HepG2 (cell line): ENCODE measurements around the gene PPP4R4. TPM values are rescaled to one million over a fixed set of nuclear protein-coding genes. Genes with fewer than 3 reads are reported as not detected.

ENCODE experiments used
- GABPB1 ChIP-seq: IDR thresholded peaks from 2 replicates; pipeline ENCODE4 v1.6.1; 2016; ENCODE audit warnings: mild to moderate bottlenecking, missing genetic modification reagents, moderate library complexity, missing compliant biosample characterization
- HOMEZ ChIP-seq: IDR thresholded peaks from 2 replicates; pipeline ENCODE4 v1.6.1; 2016; ENCODE audit warnings: low read depth
- MAFF ChIP-seq: IDR thresholded peaks from 2 replicates; pipeline ENCODE4 v1.6.1; 2011; ENCODE audit warnings: low read depth, low read length, improper control_type of control experiment
- NCOA5 ChIP-seq: sonication (generic); formaldehyde crosslinking; IDR thresholded peaks from 2 replicates; pipeline ENCODE4 v1.4.0; 2020; ENCODE audit warnings: missing genetic modification reagents
- NR2F6 ChIP-seq, 2 experiments: IDR thresholded peaks; 2 replicates each; pipeline ENCODE4 v1.6.1; 2016; ENCODE audit warnings: antibody characterized with exemption in 1 of 2, mild to moderate bottlenecking in 1 of 2
- POLR2A ChIP-seq, 2 experiments: IDR thresholded peaks; 2 replicates each; pipeline ENCODE4 v1.6.1; 2011; ENCODE audit warnings: low read depth in 2 of 2, low read length in 2 of 2, mild to moderate bottlenecking in 1 of 2, moderate library complexity in 1 of 2; ENCODE audit not compliant: insufficient read depth in 1 of 2
- RORA ChIP-seq: sonication (generic); formaldehyde crosslinking; IDR thresholded peaks from 2 replicates; pipeline ENCODE4 v1.5.0; 2020; ENCODE audit warnings: mild to moderate bottlenecking, missing genetic modification reagents, moderate library complexity
- RXRB ChIP-seq: IDR thresholded peaks from 2 replicates; pipeline ENCODE4 v1.6.1; 2016; ENCODE audit warnings: borderline replicate concordance, missing genetic modification reagents, missing compliant biosample characterization
- SUZ12 ChIP-seq: fragments of 150-350 bp; IDR thresholded peaks from 2 replicates; pipeline ENCODE4 v1.6.1; 2014; ENCODE audit warnings: low read depth, low read length
- THAP11 ChIP-seq: IDR thresholded peaks from 2 replicates; pipeline ENCODE4 v1.6.1; 2016; ENCODE audit warnings: missing biosample characterization, missing genetic modification reagents
- ZNF280B ChIP-seq: sonication (generic); formaldehyde crosslinking; IDR thresholded peaks from 2 replicates; pipeline ENCODE4 v1.5.0; 2020; ENCODE audit warnings: missing genetic modification reagents, mild to moderate bottlenecking, borderline replicate concordance
- ZNF3 ChIP-seq: IDR thresholded peaks from 2 replicates; pipeline ENCODE4 v1.7.0; 2017; ENCODE audit warnings: inconsistent platforms
- ZNF317 ChIP-seq: sonication (generic); formaldehyde crosslinking; IDR thresholded peaks from 2 replicates; pipeline ENCODE4 v1.5.0; 2020; ENCODE audit warnings: mild to moderate bottlenecking, missing genetic modification reagents
- ZNF761 ChIP-seq: sonication (generic); formaldehyde crosslinking; conservative IDR thresholded peaks from 2 replicates; pipeline ENCODE4 v1.4.0; 2020; ENCODE audit warnings: mild to moderate bottlenecking, missing genetic modification reagents
- ZNF792 ChIP-seq: IDR thresholded peaks from 2 replicates; pipeline ENCODE4 v1.6.1; 2016
- ZSCAN21 ChIP-seq: sonication (generic); formaldehyde crosslinking; IDR thresholded peaks from 2 replicates; pipeline ENCODE4 v1.8.0; 2022; ENCODE audit warnings: mild to moderate bottlenecking, missing genetic modification reagents, moderate library complexity, borderline replicate concordance
- polyA plus RNA-seq, 8 experiments: library from polyadenylated mRNA; depleted of rRNA in 3 of 8; stranded (reverse) in 7 of 8; unstranded in 1 of 8; fragments of >200 nt; fragmentation: Illumina TruSeq in 4 of 8; extraction: Trizol in 4 of 8; gene quantifications; 2 replicates each; pipeline versions ENCODE4 v1.2.1 to v1.2.3, GENCODE V29; 2011 to 2016; ENCODE audit warnings: low read depth in 4 of 8, missing spikeins in 1 of 8, mixed read lengths in 1 of 8; ENCODE audit not compliant: insufficient read depth in 1 of 8
- total RNA-seq, 5 experiments: library from RNA; depleted of rRNA; stranded (reverse); fragments of >200 nt; fragmentation: Illumina TruSeq; extraction: Trizol; gene quantifications; 2 replicates each; pipeline ENCODE4 v1.2.3, GENCODE V29; 2016; ENCODE audit warnings: low read depth in 1 of 5
- TF ChIP-seq, protein P1 (sequence below), 2 experiments: sonication (generic) in 1 of 2; formaldehyde crosslinking in 1 of 2; IDR thresholded peaks; 2 replicates each; pipeline versions ENCODE4 v1.6.1 to v1.9.0; 2014 to 2022; ENCODE audit warnings: antibody characterized with exemption in 1 of 2, borderline replicate concordance in 1 of 2, inconsistent platforms in 1 of 2, low read depth in 1 of 2, missing genetic modification reagents in 1 of 2
- TF ChIP-seq, protein P2 (sequence below): sonication (generic); formaldehyde crosslinking; IDR thresholded peaks from 2 replicates; pipeline ENCODE4 v1.4.0; 2020; ENCODE audit warnings: low read depth, missing genetic modification reagents

The PPP4R4 gene
- total and polyA plus RNA-seq, 2 of the 13 experiments (the other 11 are each of a cell fraction or from before 2014, with no cell fraction given), result 9.5 to 19.8 TPM

GRCh38 chr14:94320243-94320642 is 146.1 kb downstream of the PPP4R4 start (continued):
- TF ChIP-seq, protein P1, sequence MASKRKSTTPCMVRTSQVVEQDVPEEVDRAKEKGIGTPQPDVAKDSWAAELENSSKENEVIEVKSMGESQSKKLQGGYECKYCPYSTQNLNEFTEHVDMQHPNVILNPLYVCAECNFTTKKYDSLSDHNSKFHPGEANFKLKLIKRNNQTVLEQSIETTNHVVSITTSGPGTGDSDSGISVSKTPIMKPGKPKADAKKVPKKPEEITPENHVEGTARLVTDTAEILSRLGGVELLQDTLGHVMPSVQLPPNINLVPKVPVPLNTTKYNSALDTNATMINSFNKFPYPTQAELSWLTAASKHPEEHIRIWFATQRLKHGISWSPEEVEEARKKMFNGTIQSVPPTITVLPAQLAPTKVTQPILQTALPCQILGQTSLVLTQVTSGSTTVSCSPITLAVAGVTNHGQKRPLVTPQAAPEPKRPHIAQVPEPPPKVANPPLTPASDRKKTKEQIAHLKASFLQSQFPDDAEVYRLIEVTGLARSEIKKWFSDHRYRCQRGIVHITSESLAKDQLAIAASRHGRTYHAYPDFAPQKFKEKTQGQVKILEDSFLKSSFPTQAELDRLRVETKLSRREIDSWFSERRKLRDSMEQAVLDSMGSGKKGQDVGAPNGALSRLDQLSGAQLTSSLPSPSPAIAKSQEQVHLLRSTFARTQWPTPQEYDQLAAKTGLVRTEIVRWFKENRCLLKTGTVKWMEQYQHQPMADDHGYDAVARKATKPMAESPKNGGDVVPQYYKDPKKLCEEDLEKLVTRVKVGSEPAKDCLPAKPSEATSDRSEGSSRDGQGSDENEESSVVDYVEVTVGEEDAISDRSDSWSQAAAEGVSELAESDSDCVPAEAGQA (IDR thresholded peaks at IDR 0.05; ENCODE audit: low read depth), result no peak
- TF ChIP-seq, protein P1 (CRISPR knock-in tag; IDR thresholded peaks at IDR 0.05; ENCODE audit: borderline replicate concordance), result no peak
- TF ChIP-seq RORA (CRISPR knock-in tag), result no peak
- no peak for TF ChIP-seq ZNF3 (CRISPR knock-in tag)
- no peak for TF ChIP-seq ZNF280B
- TF ChIP-seq NR2F6 (IDR thresholded peaks at IDR 0.05), result no peak
- TF ChIP-seq NR2F6 (CRISPR knock-in tag; IDR thresholded peaks at IDR 0.05), result peak; percentile 47
- TF ChIP-seq HOMEZ (CRISPR knock-in tag), result peak; percentile 71
- TF ChIP-seq ZSCAN21 (CRISPR knock-in tag), result no peak
- TF ChIP-seq MAFF, result 0 out of 2 replicates have a peak, but pooled peaks have one; percentile 29
- no peak for TF ChIP-seq NCOA5 (CRISPR knock-in tag)
- TF ChIP-seq, protein P2, sequence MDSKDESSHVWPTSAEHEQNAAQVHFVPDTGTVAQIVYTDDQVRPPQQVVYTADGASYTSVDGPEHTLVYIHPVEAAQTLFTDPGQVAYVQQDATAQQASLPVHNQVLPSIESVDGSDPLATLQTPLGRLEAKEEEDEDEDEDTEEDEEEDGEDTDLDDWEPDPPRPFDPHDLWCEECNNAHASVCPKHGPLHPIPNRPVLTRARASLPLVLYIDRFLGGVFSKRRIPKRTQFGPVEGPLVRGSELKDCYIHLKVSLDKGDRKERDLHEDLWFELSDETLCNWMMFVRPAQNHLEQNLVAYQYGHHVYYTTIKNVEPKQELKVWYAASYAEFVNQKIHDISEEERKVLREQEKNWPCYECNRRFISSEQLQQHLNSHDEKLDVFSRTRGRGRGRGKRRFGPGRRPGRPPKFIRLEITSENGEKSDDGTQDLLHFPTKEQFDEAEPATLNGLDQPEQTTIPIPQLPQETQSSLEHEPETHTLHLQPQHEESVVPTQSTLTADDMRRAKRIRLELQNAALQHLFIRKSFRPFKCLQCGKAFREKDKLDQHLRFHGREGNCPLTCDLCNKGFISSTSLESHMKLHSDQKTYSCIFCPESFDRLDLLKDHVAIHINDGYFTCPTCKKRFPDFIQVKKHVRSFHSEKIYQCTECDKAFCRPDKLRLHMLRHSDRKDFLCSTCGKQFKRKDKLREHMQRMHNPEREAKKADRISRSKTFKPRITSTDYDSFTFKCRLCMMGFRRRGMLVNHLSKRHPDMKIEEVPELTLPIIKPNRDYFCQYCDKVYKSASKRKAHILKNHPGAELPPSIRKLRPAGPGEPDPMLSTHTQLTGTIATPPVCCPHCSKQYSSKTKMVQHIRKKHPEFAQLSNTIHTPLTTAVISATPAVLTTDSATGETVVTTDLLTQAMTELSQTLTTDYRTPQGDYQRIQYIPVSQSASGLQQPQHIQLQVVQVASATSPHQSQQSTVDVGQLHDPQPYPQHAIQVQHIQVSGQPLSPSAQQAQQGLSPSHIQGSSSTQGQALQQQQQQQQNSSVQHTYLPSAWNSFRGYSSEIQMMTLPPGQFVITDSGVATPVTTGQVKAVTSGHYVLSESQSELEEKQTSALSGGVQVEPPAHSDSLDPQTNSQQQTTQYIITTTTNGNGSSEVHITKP (CRISPR knock-in tag), result peak; percentile 60; the same call in 1 of the 2 replicates
- peak; percentile 63 for TF ChIP-seq THAP11 (CRISPR knock-in tag)
- no peak for TF ChIP-seq RXRB
- peak; percentile 61; the same call in 1 of the 2 replicates for TF ChIP-seq ZNF792
- TF ChIP-seq SUZ12, result no peak
- no peak for TF ChIP-seq ZNF317 (CRISPR knock-in tag)
- TF ChIP-seq ZNF761, result 0 out of 2 replicates have a peak, but pooled peaks have one; percentile 49
- TF ChIP-seq GABPB1 (CRISPR knock-in tag), result peak; percentile 66; the same call in 1 of the 2 replicates
- TF ChIP-seq POLR2A (IDR thresholded peaks at IDR 0.05; ENCODE audit: insufficient read depth in 1 of 2, low read depth in 2 of 2, low read length in 2 of 2), result peak in 1 of 2 experiments; percentile 57
